Esophagus (tissue), 2 donors: ENCODE data around the gene CEL. TPM values are rescaled to one million over a fixed set of nuclear protein-coding genes. Genes with fewer than 3 reads are reported as not detected.
"Not testable (repeated sequence)": the region's sequence is repeated elsewhere in the genome, so short reads cannot be mapped to it uniquely, and the experiment has no call there.

Source experiments
- H3K27ac ChIP-seq, 2 donors: one replicate each; pipeline ENCODE4 v1.5.1; 2013; ENCODE audit warnings: low read depth in 2 of 2, mild to moderate bottlenecking in 2 of 2, inconsistent platforms in 1 of 2, low read length in 1 of 2, moderate library complexity in 1 of 2
- H3K27me3 ChIP-seq, 2 donors: one replicate each; pipeline ENCODE4 v1.6.1; 2013; ENCODE audit warnings: low read length in 2 of 2, control low read depth in 1 of 2, mild to moderate bottlenecking in 1 of 2; ENCODE audit not compliant: insufficient read depth in 2 of 2, control insufficient read depth in 1 of 2
- H3K36me3 ChIP-seq, 2 donors: one replicate each; pipeline ENCODE4 v1.6.1; 2013; ENCODE audit warnings: low read length in 1 of 2; ENCODE audit not compliant: control insufficient read depth in 2 of 2, insufficient read depth in 2 of 2
- H3K4me1 ChIP-seq, 2 donors: one replicate each; pipeline ENCODE4 v1.6.1; 2013; ENCODE audit warnings: low read length in 1 of 2; ENCODE audit not compliant: control insufficient read depth in 2 of 2, insufficient read depth in 2 of 2
- H3K4me3 ChIP-seq, 2 donors: one replicate each; pipeline ENCODE4 v1.5.1; 2013; ENCODE audit warnings: low read length in 2 of 2, mild to moderate bottlenecking in 2 of 2, low read depth in 1 of 2, moderate library complexity in 1 of 2
- H3K9me3 ChIP-seq, 2 donors: one replicate each; pipeline ENCODE4 v1.6.1; 2013; ENCODE audit warnings: mild to moderate bottlenecking in 2 of 2, low read depth in 1 of 2, low read length in 1 of 2, moderate library complexity in 1 of 2; ENCODE audit not compliant: control insufficient read depth in 2 of 2, insufficient read depth in 1 of 2
- WGBS, 2 donors: extraction: QIAGEN DNeasy Blood & Tissue Kit; methylation state at CpG; one replicate each; pipeline ENCODE4 v1.1.7; 2013; 5-methylcytosine and 5-hydroxymethylcytosine counted together
- polyA plus RNA-seq, 2 donors: library from polyadenylated mRNA; stranded (reverse); fragments of 200-250 nt; gene quantifications; one replicate each; pipeline ENCODE4 v1.2.3, GENCODE V29; 2013
- donor health status: healthy with polysubstance abuse.
- donor health status: Bipolar disorder and iron deficiency.

The CEL gene
- polyA plus RNA-seq, 2 donors, result 2.1 to 3.3 TPM

DNA sequence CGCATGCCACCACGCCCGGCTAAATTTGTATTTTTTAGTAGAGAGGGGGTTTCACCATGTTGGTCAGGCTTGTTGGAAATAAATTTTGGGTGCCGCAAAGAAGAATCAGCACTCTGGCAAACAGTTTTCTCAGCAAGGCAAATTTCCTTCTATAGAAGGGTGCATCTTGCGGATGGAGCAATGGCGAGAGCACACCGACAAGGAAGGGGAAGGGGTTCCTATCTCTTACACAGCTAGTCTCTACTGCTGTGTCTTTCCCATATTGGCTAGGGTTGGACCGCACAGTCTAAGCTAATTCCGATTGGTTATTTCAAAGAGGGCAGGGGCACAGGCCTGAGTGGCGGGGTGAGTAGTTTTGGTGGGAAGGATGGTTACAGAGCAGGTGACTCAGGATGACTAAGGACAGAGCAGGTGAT, 30.3 kb upstream of the CEL start:
- H3K36me3 ChIP-seq, result no peaks in the 10 kb centered on the region
- peak overlapping the region; percentile 94 to 99 for H3K4me3 ChIP-seq
- H3K27ac ChIP-seq, result no peak overlapping the region
- WGBS, 2 donors, result 60 to 66% methylated on average over 10 of the region's 10 CpGs
- H3K9me3 ChIP-seq, result no peaks in the 10 kb centered on the region
- H3K27me3 ChIP-seq, result no peaks in the 10 kb centered on the region
- H3K4me1 ChIP-seq, result peaks cover 0 to 5% of the 10 kb centered on the region in 2 donors

DNA sequence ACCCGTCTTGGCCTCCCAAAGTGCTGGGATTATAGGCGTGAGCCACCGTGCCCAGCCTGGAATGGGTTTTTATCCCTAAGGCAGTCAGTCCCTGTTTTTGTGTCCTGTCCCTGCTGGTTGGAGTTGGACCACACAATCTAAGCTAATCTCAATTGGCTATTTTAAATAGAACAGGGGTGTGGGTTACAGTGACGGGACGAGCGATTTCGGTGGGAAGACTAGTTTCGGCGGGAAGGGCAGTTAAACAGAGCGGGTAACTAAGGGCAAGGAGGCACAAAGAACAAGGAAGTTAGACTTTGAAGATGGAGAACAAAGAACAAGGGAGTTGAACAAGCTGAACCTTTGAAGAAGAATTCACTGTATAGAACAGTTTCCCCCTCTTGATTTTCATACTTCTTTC, 29.6 kb upstream of the CEL start:
- Histone ChIP-seq H3K4me1 (peaks cover 0 to 5% of the 10 kb centered on the region in 2 donors), H3K36me3 (no peaks in the 10 kb centered on the region), H3K27ac (no peak overlapping the region), H3K27me3 (no peaks in the 10 kb centered on the region), H3K9me3 (no peaks in the 10 kb centered on the region), H3K4me3 (no peak overlapping the region)
- WGBS, 2 donors, result 86 to 88% methylated on average over 10 of the region's 10 CpGs

DNA sequence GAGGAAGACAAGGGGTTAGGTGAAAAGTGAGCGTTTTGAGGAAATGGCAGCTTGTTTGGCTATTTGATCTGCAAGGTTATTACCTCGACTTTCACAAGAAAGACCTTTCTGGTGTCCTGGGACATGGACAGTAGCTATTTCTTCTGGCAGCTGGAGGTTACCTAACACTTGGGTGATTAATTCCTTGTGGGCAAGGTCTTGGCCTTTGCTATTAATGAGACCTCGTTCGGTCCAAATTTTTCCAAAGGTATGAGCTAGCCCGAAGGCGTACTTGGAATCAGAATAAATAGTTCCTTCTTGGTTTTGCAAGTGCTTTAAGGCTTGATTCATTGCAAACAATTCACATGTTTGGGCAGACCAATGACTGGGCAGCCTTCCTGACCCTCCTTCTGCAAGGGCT, 26.1 kb upstream of the CEL start:
- 50 to 75% methylated on average over 6 of the region's 6 CpGs for WGBS, 2 donors

DNA sequence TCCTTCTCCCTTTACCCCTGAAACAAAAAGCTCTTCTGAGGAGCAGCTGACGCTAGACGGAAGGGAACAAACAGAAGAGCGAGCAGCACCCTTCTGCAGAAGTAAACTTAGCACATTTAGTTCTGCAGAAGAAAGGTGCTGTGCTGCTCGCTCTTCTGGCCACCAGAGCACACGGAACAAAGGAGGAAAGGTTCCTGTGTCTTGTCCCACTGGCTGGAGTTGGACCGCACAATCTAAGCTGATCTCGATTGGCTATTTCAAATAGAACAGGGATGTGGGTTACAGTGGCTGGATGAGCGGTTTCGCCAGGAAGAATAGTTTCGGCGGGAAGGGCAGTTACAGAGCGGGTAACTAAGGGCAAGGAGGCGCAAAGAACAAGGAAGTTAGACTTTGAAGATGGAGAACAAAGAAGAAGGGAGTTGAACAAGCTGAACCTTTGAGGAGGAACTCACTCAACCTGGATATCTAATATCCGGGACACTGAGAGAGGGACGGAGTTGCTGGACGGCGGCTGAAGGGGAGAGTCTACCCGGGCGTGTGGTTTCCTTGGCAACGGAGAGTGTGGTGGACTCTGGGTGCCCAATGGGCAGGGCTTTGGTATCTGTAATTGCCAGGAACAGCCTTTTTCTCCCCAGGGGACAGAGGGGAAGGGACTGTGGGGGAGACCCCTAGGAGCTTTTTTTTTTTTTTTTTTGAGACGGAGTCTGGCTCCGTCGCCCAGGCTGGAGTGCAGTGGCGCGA, 23.8 kb upstream of the CEL start:
- Histone ChIP-seq H3K4me1 (no peaks in the 10 kb centered on the region), H3K36me3 (peaks cover 6 to 10% of the 10 kb centered on the region in 2 donors), H3K9me3 (no peaks in the 10 kb centered on the region), H3K27ac (no peak overlapping the region), H3K4me3 (no peak overlapping the region), H3K27me3 (no peaks in the 10 kb centered on the region)
- 93 to 94% methylated on average over 25 of the region's 25 CpGs for WGBS, 2 donors

More for the DNA sequence above, 26.1 kb upstream of the CEL start:
- no peaks in the 10 kb centered on the region for H3K4me1 ChIP-seq
- H3K36me3 ChIP-seq, result no peaks in the 10 kb centered on the region
- no peak overlapping the region for H3K4me3 ChIP-seq
- no peaks in the 10 kb centered on the region for H3K9me3 ChIP-seq
- H3K27ac ChIP-seq, result no peak overlapping the region
- no peaks in the 10 kb centered on the region for H3K27me3 ChIP-seq

DNA sequence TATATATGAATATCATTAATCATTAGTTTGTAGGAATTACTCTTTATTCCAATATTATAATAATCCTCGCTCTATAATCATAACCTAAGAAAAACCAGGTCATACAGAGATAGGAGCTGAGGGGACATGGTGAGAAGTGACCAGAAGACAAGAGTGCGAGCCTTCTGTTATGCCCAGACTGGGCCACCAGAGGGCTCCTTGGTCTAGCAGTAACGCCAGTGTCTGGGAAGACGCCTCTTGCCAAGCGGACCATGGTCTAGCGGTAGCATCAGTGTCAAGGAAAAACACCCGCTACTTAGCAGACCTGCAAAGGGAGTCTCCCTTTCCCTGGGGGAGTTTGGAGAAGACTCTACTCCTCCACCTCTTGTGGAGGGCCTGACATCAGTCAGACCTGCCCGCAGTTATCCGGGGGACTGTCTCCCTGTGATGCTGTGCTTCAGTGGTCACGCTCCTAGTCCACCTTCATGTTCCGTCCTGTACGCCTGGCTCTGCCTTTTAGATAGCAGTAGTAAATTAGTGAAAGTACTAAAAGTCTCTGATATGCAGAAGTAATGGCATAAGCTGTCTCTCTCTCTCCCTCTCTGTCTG, 20.8 kb upstream of the CEL start:
- 82 to 85% methylated on average over 12 of the region's 12 CpGs for WGBS, 2 donors

DNA sequence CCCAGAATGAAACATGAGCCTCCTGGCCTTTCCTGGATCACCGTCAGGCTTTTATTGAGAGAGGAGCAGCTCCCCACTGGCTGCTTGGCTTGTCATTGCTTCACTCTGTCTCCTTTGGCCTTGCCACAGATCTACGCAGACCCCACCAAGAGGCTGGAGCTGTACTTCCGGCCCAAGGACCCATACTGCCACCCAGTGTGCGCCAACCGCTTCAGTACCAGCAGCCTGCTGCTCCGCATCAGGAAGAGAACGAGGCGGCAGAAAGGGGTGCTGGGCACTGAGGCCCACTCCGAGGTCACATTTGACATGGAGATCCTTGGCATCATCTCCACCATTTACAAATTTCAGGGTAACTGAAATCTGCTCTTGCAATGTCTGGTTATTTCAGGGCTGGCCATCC, 19.8 kb upstream of the CEL start:
- Histone ChIP-seq H3K4me3 (no peak overlapping the region), H3K9me3 (no peaks in the 10 kb centered on the region), H3K27me3 (no peaks in the 10 kb centered on the region), H3K27ac (no peak overlapping the region), H3K4me1 (no peaks in the 10 kb centered on the region), H3K36me3 (peaks cover 10 to 36% of the 10 kb centered on the region in 2 donors)
- WGBS, 2 donors, result 94 to 95% methylated on average over 9 of the region's 9 CpGs

More for the DNA sequence above, 20.8 kb upstream of the CEL start:
- not testable (repeated sequence) for H3K27ac ChIP-seq, H3K4me1 ChIP-seq, H3K9me3 ChIP-seq, H3K4me3 ChIP-seq, H3K27me3 ChIP-seq
- H3K36me3 ChIP-seq, result peaks cover 6 to 30% of the 10 kb centered on the region in 2 donors

DNA sequence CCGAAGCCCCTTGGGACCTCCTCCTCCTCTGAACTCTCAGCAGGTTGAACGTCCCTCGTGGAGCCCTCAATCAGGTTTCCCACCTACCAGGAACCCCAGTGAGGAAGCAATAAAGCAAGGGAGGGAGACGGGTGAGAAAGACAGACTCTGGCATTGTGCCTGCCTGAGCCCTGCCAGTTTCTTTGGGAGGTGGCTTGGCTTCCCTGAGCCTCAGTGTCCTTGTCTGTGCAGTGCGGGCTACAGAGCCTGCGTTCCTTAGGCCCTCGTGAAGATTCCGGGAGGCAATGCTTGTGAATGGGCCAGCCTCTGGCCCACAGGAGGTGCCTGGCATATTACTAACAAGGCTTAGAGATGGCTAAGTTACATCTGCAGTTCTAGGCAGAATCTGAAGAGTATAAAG, 19.1 kb upstream of the CEL start:
- Histone ChIP-seq H3K4me3 (no peak overlapping the region), H3K27me3 (no peaks in the 10 kb centered on the region), H3K9me3 (no peaks in the 10 kb centered on the region), H3K36me3 (peaks cover 11 to 37% of the 10 kb centered on the region in 2 donors), H3K27ac (no peak overlapping the region), H3K4me1 (no peaks in the 10 kb centered on the region)
- 84 to 87% methylated on average over 8 of the region's 8 CpGs for WGBS, 2 donors

DNA sequence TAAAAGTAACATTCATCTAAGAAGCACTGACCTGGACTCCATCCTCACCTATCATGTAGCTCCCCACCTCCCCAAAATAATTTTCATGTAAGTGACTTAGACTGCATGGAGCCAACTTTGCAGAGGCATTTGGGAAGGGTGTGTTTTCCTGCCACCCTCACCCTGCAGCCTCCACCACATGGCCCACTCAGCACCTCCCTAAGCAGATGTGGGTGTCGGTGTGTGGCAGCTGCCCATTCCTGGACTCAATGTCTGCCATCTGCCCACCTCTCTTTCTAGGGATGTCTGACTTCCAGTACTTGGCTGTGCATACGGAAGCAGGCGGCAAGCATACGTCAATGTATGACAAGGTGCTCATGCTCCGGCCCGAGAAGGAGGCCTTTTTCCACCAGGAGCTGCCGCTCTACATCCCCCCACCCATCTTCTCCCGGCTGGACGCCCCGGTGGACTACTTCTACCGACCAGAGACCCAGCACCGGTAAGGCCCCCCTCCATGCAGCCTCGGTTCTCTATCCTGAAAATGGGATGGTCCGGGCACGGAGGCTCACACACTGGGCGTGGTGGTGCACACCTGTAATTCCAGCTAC, 18.2 kb upstream of the CEL start:
- no peaks in the 10 kb centered on the region for H3K27me3 ChIP-seq
- H3K27ac ChIP-seq, result no peak overlapping the region
- H3K4me1 ChIP-seq, result no peaks in the 10 kb centered on the region
- 96 to 97% methylated on average over 16 of the region's 16 CpGs for WGBS, 2 donors
- H3K9me3 ChIP-seq, result no peaks in the 10 kb centered on the region
- H3K4me3 ChIP-seq, result no peak overlapping the region
- peaks cover 11 to 37% of the 10 kb centered on the region in 2 donors for H3K36me3 ChIP-seq

DNA sequence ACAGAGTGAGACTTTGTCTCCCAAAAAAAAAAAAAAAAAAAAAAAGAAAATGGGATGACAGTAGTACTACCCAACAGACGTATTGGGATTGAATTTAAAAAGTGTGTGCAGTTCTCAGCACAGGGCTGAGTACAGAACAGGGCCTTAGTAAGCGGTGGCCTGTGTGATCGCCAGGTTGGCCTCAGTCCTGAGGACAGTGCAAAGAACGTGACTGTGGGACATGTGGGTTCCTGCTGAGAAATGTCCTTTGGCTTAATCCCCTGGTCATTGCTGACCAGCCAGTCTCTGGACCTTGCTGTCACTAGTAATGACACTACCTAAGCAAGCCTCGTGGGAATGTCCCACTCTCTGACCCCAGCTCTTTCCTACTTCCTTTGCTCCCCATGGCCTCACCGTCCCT, 17.7 kb upstream of the CEL start:
- 91 to 92% methylated on average over 6 of the region's 6 CpGs for WGBS, 2 donors
- no peak overlapping the region for H3K4me3 ChIP-seq

More for the DNA sequence above, 17.7 kb upstream of the CEL start:
- H3K27ac ChIP-seq, result no peak overlapping the region
- H3K4me1 ChIP-seq, result no peaks in the 10 kb centered on the region
- H3K9me3 ChIP-seq, result no peaks in the 10 kb centered on the region
- no peaks in the 10 kb centered on the region for H3K27me3 ChIP-seq
- H3K36me3 ChIP-seq, result peaks cover 11 to 40% of the 10 kb centered on the region in 2 donors
